NCI-H1417 (cell line): ENCODE results near the gene YJEFN3.

ENCODE experiments used
- DNase-seq, 3 experiments: peaks; one replicate each; lab custom pipeline; 2025; lab: John Stamatoyannopoulos, UW

The YJEFN3 gene, protein sequence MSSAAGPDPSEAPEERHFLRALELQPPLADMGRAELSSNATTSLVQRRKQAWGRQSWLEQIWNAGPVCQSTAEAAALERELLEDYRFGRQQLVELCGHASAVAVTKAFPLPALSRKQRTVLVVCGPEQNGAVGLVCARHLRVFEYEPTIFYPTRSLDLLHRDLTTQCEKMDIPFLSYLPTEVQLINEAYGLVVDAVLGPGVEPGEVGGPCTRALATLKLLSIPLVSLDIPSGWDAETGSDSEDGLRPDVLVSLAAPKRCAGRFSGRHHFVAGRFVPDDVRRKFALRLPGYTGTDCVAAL

DNA sequence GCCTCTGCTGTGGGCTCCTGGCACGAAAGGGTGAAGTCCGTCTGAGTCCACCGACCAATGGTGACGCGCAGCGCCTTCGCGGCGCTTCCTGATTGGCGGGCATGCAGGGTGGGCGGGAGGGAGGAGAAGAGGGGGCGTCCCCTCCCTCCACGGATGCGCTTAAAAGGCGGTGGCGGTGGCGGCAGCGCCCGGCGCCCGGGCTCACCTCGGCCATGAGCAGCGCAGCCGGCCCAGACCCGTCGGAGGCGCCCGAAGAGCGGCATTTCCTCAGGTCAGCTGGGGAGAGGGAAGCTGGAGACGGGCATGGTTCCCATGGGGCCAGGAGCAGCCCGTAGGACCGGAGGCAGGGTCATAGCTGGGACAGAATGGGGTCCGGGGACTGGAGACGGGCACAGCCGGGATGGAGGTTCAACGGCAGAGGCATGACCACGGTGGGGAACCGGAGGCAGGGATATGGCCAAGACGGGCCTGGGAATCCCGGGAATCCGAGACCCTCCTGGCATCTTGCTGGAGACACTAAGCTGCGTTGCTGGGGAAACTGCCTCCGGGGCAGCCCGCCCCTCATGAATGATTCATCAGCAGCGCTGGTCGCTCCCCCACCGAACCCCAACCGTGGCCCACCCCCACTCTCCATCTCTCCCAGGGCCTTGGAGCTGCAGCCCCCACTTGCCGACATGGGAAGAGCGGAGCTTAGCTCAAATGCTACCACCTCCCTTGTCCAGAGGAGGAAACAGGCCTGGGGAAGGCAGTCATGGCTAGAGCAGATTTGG, at the start of gene YJEFN3:
YJEFN3 (plus strand) TSS at position 191 of the 770 bp plus-strand sequence; CDS start at position 213, 22 bp downstream.
- no peak for DNase-seq

DNA sequence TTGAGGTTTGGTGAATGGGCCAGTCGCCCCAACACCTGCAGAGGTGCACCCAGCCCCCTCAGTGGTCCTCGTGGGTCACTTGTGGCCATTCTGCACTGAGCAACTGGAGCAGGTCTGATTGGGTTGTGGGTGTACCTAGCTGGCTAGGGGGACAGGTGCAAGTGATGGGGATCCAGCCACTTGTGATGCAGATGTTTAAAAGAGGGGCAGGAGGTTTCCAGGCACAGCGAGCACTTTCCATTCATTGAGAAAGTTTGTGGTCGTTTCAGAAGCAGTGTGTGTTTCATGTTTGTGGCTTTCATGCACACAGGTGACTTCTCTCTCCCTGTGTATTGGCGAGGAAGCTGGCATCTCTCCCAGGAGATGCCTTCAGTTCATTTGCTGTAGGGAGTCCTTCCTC, 48.0 kb upstream of the YJEFN3 start:
- no peak for DNase-seq

DNA sequence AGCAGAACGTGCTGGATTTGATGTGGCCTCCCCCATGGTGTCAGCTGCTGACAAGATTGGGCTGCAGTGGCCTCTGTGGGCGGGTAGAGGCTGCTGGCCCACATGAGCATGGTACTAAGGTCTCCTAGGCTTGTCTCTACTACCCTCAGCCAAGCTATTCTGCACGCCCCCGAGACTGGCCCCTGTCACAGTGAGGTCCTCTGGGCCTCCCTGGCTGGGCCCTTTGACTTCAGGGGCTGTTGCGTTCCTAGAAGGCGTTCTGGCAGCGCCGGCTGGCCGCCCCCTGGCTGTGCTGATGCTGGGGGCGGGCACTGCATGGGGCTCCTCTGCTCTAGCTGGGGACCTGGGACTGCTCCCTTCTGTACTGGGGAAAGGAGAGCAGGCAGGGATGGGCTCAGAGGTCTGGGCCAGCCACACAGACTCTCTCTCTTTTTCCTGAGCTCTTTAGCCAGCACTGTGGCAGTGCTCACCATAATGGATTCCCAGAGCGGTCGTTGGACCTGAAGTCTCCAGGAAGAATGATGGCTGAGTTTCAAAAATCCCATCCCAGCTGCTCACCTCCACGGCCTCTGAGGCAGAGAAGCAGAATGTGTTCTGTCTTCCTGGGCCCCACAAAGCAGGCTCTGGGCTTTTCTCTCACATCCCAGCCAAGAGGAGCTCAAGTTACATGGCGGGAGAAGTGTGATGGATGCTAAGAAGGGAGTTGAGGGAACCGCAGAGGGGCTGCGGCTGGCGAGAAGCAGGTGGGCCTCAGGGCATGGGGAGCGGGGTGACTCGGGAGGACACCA, 45.7 kb upstream of the YJEFN3 start:
- DNase-seq: no peak

DNA sequence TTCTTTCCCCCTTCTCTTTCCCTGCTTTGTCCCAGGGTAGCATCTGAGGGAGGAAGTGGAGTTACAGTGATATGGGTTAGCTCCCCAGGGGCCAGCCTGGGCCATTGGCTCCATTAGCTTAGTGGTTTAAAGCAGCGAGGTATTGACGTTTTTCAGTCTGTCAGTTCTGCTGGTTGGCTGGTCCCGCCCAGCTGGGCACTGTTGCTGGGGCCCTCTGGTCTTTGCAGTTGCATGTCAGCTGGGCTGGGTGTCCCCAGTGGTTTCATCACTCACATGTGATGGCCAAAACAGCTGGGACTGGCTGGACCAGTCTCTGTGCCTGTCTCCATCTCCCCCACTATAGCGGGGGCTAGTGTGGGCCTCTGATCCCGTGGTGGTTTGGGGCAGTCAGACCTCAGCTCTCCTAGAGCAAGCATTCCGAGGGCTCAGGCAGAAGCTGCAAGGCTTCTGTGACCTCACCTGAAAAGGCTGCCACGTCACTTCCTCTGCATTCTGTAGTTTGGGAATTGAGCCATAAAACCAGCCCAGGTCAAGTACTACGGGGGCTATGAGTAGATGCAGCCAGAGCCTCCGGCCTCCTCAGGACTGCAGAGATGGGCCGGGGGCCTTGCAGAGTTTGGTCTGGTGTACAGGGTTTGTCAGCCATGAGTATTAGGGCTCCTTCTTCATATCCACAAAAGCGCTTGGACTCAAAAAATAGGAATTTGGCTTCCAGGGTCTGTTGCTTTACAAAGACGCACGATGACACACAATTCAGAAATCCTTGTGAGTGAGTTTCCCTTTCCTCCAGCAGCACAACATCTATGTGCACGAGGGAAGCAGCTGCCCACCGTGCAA, 43.3 kb upstream of the YJEFN3 start:
- DNase-seq: no peak

DNA sequence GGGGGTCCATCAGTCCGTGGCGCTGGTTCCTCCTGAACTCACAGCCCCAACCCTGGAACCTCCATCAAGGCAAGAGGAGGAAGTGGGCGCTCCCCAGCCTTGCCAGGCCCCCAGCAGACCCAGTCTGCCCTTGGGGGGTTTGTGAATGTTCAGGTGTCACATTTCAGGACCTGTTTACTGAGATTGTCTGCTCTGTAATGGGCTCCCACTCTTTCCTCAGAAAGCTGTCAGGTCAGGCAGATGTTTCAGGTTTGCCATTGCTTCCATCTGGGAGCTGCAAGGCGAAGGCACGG, 42.8 kb upstream of the YJEFN3 start:
- no peak for DNase-seq

DNA sequence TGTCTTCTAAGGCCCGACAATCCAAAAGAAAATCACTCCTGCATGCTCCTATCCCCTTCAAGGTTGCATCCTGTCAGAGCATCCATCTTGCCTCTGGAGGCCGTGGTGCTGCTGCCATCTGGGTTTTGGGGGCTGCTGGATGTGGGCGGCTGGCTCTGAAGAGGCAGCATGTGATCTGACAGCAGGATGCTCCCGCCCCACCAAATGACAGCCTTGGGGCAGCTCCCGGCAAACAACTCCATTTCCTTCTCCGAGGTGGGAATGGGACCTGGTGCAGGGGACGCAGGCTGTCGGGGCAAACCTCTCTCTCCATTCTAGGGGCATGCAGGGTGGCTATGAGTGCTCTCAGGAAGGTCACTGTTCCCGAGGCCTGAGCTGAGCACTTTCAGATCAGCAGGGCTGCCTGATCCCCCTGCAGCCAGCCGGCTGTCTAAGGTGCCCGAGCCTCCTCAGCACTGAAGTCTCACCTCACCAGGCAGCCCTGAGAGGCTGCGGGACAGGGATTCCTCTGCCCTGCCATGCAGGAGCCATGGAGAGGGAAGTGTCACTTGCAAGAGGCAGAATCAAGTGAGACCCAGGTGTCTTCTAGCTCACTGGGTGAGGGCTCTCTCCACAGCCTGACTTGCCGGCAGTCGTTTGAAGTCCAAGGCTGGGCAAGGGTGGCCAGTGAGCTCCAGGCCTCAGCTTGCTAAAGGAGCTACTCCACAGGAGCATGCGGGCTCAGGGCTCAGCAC, 42.2 kb upstream of the YJEFN3 start:
- DNase-seq: no peak

DNA sequence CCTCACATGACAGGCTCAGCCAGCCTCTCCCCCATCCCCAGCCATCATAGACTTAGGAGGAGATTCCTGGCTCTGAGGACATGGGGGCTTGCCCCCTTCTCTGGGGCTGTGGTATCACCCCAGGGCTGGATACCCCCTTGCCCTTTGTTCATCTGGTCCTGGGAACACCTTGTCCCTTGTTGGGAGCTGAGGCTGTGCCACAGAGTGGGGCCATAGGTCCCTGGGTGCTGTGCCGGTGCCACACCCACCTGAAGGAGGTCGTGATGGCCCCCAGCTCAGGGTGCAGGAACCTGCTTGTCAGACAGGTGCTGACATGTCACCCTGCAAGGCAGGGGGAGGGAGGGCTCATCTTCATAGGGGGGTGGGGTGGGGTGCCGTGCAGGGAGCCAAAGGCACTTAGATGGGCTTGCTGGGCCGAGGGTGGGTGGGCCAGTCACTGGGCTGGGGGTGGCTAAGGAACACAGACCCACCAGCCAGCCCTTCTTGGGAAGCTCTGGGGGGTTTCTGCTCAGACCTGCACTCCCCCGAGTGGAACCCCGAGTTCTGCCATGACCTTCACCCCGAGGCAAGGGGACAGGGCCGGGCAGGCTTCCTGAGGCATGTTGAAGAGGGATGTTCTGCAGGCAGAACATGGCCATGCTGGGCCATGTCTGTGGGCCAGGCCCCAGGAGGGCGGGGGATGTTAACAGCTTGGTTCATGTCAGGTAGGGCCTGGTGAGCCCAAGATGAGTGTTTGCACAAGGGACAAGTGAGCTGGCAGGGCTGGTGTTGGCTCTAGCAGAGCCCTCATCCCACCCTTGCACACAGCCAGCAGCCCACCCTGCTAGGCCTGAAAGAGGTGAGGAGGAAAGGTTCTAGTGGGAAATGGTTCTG, 41.4 kb upstream of the YJEFN3 start:
- DNase-seq: no peak

DNA sequence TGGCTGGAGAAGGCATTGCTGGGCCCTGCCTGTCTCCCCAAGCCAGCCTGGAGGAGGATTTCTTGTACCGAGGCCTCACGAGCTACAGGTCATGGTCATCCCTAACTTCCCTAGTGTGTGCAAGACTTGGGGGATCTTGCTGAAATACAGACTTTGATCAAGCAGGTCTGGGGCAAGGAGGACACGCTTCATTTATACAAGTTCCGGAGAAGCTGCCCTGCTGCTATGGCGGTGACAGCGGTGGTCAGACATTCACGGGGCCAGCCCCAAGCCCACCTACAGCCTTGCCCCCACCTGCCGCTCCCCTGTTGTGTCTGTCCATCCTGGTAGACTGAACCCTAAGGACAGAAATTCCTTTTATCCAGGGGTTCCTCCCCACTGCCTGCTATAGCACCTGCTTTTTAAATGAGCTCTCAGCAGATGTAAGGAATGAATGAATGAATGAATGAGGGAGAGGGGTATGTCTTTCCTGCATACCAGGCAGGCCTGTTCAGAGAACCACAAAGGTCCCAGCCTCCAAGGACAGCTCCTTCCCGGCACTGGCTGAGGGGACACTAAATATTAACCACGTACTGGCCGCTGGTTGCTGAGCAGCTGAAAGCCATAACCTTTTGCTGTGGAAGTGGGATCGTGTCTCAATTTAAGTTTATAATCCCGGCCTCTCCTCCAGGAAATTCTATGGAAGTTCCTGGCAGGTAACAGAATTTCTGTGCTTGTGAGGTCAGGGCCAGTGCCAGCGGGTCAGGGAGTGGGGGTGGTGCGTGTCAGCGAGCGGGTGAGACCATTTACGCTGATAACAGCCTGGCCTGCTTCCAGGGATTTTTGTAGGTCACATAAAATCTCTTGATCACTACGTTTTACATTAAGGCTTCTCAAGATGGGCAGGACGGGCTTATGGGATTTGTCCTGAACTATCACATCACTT, 40.5 kb upstream of the YJEFN3 start:
- peak in 1 of 3 experiments; percentile 42 for DNase-seq

DNA sequence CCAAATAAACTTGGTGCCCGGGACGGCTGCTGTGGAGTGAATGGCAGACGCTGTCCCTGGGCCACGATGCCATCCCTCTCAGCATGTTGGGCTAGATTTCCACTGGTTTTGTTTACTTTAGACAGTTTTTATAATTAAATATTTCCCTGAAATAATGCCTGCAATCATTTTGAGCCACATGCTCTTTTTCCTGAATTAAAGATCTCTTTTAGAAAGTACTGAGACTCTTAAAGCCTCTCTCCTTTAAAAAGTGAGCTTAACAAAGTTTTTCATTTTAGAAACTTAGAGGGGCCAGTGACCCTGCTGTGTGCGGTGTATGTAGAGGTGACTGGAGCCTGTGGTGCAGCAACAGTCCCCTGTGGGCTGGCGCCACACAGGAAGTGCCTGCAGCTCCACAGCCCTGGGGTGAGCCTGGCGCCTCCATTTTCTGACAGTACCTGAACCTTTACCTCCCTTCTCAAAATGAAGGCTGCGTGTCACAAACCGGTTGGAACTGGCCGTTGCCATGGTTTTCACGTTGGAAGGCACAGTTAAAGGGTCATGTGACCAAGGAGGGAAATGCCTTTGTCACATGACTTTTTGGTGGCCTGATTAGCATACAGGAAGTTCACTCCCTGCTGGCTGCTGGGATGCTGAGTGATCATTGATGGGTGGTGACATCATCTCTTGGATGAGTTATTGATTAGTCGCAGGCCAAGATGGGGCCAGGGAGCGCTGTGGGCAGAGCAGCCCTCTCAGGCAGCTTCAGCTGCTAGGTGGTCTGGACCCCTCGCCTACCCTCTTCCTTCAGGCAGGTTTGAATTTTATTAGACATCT, 39.6 kb upstream of the YJEFN3 start:
- DNase-seq: peak in 2 of 3 experiments; percentile 77 to 89

DNA sequence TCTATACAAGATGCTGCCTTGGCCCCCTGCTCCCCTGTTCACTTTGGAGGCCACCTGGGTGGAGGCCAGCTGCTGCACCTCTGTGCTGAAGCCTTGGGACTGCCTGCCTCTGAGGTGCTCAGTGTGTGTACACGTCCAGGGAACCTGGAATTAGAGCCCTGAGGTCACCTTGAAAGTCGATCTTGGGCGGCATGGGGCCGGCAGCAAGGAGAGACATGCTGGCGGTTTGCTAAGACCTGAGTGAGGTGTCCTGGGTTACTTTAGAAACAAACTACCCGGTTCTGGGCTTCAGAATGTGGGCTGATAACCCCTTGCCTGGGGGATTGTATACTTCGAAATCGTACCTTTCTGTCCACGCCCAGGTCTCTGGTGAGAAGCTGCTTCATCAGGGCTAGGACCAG, 38.9 kb upstream of the YJEFN3 start:
- peak in 1 of 3 experiments; percentile 11 for DNase-seq

DNA sequence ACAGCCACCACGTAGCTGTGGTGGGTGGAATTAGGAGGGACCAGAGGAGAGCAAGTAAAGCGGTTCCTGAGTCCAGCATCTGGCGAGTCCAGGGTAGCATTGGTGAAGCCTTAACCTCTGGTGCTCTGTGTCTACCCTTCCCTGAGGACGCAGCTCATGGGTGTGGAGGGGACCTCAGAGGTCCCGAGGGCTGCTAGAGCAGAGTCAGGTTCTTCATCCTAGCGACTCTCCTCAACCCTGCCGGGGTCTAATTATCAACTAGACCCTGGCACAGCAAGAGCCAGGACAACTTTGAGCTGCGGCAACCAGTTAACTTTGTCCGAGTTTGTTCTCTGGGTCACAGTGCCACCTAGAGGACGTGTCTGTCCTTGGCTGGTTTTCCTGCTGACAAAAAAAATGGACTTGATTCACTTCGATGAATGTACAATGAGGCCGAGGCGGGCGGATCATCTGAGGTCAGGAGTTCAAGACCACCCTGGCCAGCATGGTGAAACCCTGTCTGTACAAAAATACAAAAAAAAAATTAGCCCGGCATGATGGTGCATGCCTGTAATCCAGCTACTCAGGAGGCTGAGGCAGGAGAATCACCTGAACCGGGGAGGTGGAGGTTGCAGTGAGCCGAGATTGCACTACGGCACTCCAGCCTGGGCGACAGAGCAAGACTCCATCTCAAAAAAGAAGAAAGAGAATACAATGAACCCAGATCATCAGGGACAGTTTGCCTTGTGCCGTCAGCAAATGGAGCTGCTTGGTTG, 38.3 kb upstream of the YJEFN3 start:
- peak; percentile 54 to 85 (median 60) for DNase-seq

DNA sequence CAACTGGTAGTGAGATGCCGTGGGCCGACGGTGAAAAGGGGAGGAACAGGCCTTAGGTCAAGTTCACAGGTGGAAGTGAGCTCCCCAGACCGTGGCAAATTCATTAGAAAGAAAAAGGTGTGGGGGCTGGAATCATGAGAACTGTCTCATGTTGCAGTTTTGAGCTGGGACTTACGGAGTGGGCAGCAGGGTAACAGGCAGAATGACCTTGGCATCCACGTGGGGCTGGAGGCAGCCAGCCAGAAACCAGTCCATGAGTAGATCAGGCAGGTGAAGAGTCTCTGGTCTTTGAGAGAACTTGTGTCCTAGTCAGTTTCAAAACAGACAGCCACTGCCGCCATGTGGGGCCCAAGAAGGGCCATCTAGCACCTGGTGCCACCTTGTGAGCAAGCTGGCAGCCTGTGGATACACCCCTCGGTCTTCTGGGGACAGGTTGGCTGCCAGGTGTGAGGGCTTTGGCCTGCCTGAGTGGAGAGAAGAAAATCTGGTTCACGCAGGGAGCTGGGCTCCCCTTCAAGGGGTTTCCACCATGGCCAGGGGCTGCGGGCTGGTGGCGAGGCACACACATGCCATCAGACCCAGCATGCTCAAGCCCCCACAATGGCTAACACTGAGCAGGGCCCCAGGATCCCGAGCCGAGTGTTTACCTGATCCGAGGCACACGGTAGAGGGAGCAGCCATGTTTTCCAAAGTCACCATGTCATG, 37.2 kb upstream of the YJEFN3 start:
- no peak for DNase-seq

DNA sequence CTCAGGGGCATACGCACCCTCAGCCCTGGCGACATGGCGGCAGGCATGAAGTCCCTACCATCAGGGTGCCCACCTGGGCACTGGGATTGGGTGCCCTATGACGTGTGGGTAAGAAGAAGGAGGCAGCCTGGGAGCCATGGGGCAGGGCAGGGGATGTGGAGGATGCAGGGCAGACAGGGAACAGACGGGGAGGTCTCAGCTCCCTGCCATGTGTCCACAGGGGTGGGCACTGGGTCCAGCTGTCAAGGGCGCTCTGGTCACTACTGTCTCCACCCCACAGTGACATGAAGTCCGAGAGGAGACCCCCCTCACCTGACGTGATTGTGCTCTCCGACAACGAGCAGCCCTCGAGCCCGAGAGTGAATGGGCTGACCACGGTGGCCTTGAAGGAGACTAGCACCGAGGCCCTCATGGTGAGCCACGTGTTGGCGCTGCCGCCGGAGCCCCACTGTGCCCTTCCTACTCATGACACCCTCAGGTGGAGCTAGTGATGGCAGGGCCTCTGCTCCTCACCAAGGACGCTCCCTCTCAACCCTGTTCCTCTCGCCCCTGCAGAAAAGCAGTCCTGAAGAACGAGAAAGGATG, 36.6 kb upstream of the YJEFN3 start:
- no peak for DNase-seq

DNA sequence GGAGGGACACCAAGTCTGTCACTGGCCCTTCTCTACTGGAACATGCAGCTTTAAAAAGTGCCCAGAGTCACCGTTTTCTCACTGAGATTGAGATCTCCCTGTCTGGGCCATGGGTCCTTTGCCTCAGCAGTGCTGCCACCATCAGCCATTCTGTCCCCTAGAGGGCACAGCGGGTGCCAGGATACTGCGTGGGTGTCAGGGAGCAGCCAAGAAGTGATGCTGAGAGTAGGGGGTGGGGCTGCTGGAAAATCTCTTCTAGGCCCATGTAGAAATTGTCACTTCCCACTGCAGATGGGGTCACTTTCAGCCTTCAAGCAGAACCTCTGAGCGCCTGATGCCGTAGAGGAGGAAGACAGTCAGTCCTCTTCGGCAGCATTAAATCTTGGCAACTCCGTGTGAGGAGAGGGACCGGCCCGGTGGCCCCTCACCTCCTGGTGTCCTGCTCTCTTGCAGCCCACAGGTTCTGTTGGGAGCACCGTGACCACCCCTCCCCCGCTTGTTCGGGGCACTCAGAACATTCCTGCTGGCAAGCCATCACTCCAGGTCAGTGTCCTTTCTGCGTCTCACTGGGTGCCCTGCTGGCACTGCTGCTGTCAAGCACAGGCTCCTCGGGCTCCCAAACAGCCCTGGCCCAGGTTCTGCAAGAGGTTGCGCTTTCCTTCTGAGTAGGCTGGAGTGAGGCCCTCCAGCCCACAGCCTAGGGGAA, 34.7 kb upstream of the YJEFN3 start:
- no peak for DNase-seq

DNA sequence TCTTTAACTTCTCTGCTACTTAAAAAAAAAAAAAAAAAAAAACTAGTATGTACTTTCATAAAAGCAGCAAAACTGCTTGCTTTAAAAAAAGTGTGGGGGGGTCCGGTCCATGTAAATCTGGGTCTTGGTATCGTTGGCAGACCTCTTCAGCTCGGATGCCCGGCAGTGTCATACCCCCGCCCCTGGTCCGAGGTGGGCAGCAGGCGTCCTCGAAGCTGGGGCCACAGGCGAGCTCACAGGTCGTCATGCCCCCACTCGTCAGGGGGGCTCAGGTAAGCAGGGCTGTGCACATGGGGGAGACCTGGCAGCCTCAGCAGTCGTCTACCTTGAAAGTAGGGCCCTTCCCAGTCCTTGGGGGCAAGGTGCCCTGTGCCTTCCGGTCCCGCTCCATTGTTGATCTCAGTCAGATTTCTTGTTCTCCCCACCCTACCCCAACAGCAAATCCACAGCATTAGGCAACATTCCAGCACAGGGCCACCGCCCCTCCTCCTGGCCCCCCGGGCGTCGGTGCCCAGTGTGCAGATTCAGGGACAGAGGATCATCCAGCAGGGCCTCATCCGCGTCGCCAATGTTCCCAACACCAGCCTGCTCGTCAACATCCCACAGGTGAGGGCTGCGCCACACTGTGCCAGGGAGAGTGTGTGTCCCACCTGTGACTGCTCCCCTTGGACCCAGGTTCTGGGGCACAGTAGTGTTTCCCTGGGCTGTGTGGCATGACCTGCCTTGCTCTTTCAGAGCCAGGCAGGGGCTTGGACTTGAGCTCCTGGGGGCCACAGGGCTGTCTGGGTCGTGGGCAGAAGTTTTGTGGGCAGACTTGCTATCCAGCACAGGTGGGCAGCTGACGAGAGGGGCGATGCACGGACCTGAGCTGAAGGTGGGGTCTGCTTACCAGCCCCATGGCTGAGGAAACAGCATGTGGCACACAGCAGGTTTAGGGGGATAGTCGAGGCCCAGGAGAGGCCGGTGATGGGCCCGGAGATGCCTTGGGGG, 32.8 kb upstream of the YJEFN3 start:
- DNase-seq: no peak
